Mesodermal cell (in vitro differentiated cells): ENCODE measurements around the gene MUC5AC.

Source experiments
- H3K27ac ChIP-seq: 2 replicates; pipeline ENCODE4 v1.7.0; 2013; ENCODE audit warnings: mild to moderate bottlenecking, low read depth, low read length, moderate library complexity; ENCODE audit not compliant: severe bottlenecking
- H3K36me3 ChIP-seq: 2 replicates; pipeline ENCODE4 v1.7.1; 2013; ENCODE audit warnings: mild to moderate bottlenecking, low read length, moderate library complexity; ENCODE audit not compliant: control insufficient read depth, insufficient read depth
- H3K4me1 ChIP-seq: one replicate; pipeline ENCODE4 v1.7.1; 2013; ENCODE audit warnings: mild to moderate bottlenecking, low read length; ENCODE audit not compliant: insufficient read depth, control insufficient read depth, poor library complexity, severe bottlenecking
- H3K4me3 ChIP-seq: 2 replicates; pipeline ENCODE4 v1.7.0; 2013; ENCODE audit warnings: low read length, control low read depth, mild to moderate bottlenecking; ENCODE audit not compliant: insufficient read depth, poor library complexity, severe bottlenecking; ENCODE audit errors: extremely low read depth
- H3K9me3 ChIP-seq: 2 replicates; pipeline ENCODE4 v1.7.1; 2013; ENCODE audit warnings: mild to moderate bottlenecking, low read length, moderate library complexity; ENCODE audit not compliant: control insufficient read depth
- WGBS, 2 experiments: methylation state at CpG; one replicate each; pipeline ENCODE4 v1.1.5; 2013; ENCODE audit warnings: missing lambda C conversion rate in 2 of 2; ENCODE audit not compliant: insufficient coverage in 2 of 2; 5-methylcytosine and 5-hydroxymethylcytosine counted together

MUC5AC gene

GRCh38 chr11:1202154-1202775 is 44.5 kb downstream of the MUC5AC start:
- Histone ChIP-seq H3K27ac (no peak overlapping the region), H3K4me1 (no peaks in the 10 kb centered on the region), H3K36me3 (no peaks in the 10 kb centered on the region), H3K9me3 (no peaks in the 10 kb centered on the region), H3K4me3 (no peak overlapping the region)
- 84 to 87% methylated on average over 12 to 18 of the region's 18 CpGs for WGBS, 2 experiments

GRCh38 chr11:1202776-1203504 is 45.2 kb downstream of the MUC5AC start:
- 29 to 36% methylated on average over 28 to 32 of the region's 32 CpGs for WGBS, 2 experiments
- no peaks in the 10 kb centered on the region for H3K36me3 ChIP-seq
- H3K4me3 ChIP-seq = no peak overlapping the region
- no peaks in the 10 kb centered on the region for H3K9me3 ChIP-seq
- H3K27ac ChIP-seq = no peak overlapping the region
- H3K4me1 ChIP-seq = no peaks in the 10 kb centered on the region

- WGBS, 2 experiments = 84 to 94% methylated on average over 16 to 28 of the region's 30 CpGs
- Histone ChIP-seq H3K4me1 (no peaks in the 10 kb centered on the region), H3K27ac (no peak overlapping the region), H3K4me3 (no peak overlapping the region), H3K36me3 (no peaks in the 10 kb centered on the region), H3K9me3 (no peaks in the 10 kb centered on the region)
These were observed 45.9 kb downstream of the MUC5AC start for GRCh38 chr11:1203505-1204271.

- WGBS, 2 experiments = 80 to 91% methylated on average over 16 to 20 of the region's 22 CpGs
- Histone ChIP-seq H3K9me3 (no peaks in the 10 kb centered on the region), H3K27ac (no peak overlapping the region), H3K4me1 (no peaks in the 10 kb centered on the region), H3K4me3 (no peak overlapping the region), H3K36me3 (no peaks in the 10 kb centered on the region)
These were observed 46.8 kb downstream of the MUC5AC start for GRCh38 chr11:1204381-1205101.

GRCh38 chr11:1205121-1205986 is 47.6 kb downstream of the MUC5AC start:
- Histone ChIP-seq H3K27ac (no peak overlapping the region), H3K36me3 (no peaks in the 10 kb centered on the region), H3K9me3 (peaks cover 2% of the 10 kb centered on the region), H3K4me1 (no peaks in the 10 kb centered on the region), H3K4me3 (no peak overlapping the region)
- WGBS, 2 experiments = 86% methylated on average over 32 to 34 of the region's 35 CpGs

- Histone ChIP-seq H3K36me3 (no peaks in the 10 kb centered on the region), H3K9me3 (peaks cover 7% of the 10 kb centered on the region), H3K4me1 (no peaks in the 10 kb centered on the region), H3K4me3 (no peak overlapping the region), H3K27ac (no peak overlapping the region)
- WGBS, 2 experiments = 82 to 90% methylated on average over 4 to 8 of the region's 8 CpGs
These were observed 48.2 kb downstream of the MUC5AC start for GRCh38 chr11:1205987-1206331.

- 88 to 92% methylated on average over 32 to 34 of the region's 38 CpGs for WGBS, 2 experiments
- no peak overlapping the region for H3K27ac ChIP-seq
- H3K4me1 ChIP-seq = no peaks in the 10 kb centered on the region
- no peak overlapping the region for H3K4me3 ChIP-seq
- peaks cover 9% of the 10 kb centered on the region for H3K9me3 ChIP-seq
- H3K36me3 ChIP-seq = no peaks in the 10 kb centered on the region
These were observed 48.9 kb downstream of the MUC5AC start for GRCh38 chr11:1206391-1207271.

GRCh38 chr11:1207401-1208143 is 49.8 kb downstream of the MUC5AC start:
- Histone ChIP-seq H3K4me1 (no peaks in the 10 kb centered on the region), H3K36me3 (no peaks in the 10 kb centered on the region), H3K27ac (no peak overlapping the region), H3K9me3 (peaks cover 9% of the 10 kb centered on the region), H3K4me3 (no peak overlapping the region)
- WGBS, 2 experiments = 90 to 93% methylated on average over 29 to 34 of the region's 34 CpGs

GRCh38 chr11:1208144-1208393 is 50.3 kb downstream of the MUC5AC start:
- no peaks in the 10 kb centered on the region for H3K36me3 ChIP-seq
- 94 to 95% methylated on average over 6 of the region's 6 CpGs for WGBS, 2 experiments
- H3K4me3 ChIP-seq = no peak overlapping the region
- H3K4me1 ChIP-seq = no peaks in the 10 kb centered on the region
- peaks cover 9% of the 10 kb centered on the region for H3K9me3 ChIP-seq
- H3K27ac ChIP-seq = no peak overlapping the region
